ENCODE measurements around the gene KIF1A.
"Not testable (repeated sequence)": the region's sequence is repeated elsewhere in the genome, so short reads cannot be mapped to it uniquely, and the experiment has no call there.

Gene KIF1A

GRCh38 chr2:240702640-240703011 is 117.4 kb downstream of the KIF1A start:
- DNase-seq (ENCODE audit: low spot score), result no peak

- DNase-seq (ENCODE audit: low spot score), result no peak
Observed at GRCh38 chr2:240701736-240702639, 118.0 kb downstream of the KIF1A start.

- no peak for DNase-seq (ENCODE audit: low spot score)
Observed at GRCh38 chr2:240701091-240701735, 118.8 kb downstream of the KIF1A start.

GRCh38 chr2:240700616-240701015 is 119.4 kb downstream of the KIF1A start:
- not testable (repeated sequence) for DNase-seq (ENCODE audit: low spot score)

GRCh38 chr2:240699835-240700234 is 120.2 kb downstream of the KIF1A start:
- not testable (repeated sequence) for DNase-seq (ENCODE audit: low spot score)

- not testable (repeated sequence) for DNase-seq (ENCODE audit: low spot score)
Observed at GRCh38 chr2:240698852-240699561, 121.0 kb downstream of the KIF1A start.

- not testable (repeated sequence) for DNase-seq (ENCODE audit: low spot score)
Observed at GRCh38 chr2:240696469-240696868, 123.5 kb downstream of the KIF1A start.

GRCh38 chr2:240695593-240695992 is 124.4 kb downstream of the KIF1A start:
- DNase-seq (ENCODE audit: low spot score), result not testable (repeated sequence)

- not testable (repeated sequence) for DNase-seq (ENCODE audit: low spot score)
Observed at GRCh38 chr2:240694304-240694703, 125.7 kb downstream of the KIF1A start.

GRCh38 chr2:240692583-240693561 is 127.1 kb downstream of the KIF1A start:
- DNase-seq (ENCODE audit: low spot score), result not testable (repeated sequence)

GRCh38 chr2:240691631-240692420 is 128.2 kb downstream of the KIF1A start, which contains the start of gene AQP12A:
AQP12A (plus strand) TSS chr2:240691866; CDS start chr2:240691914, 48 bp downstream.
- not testable (repeated sequence) for DNase-seq (ENCODE audit: low spot score)

- not testable (repeated sequence) for DNase-seq (ENCODE audit: low spot score)
Observed at GRCh38 chr2:240691075-240691427, 129.0 kb downstream of the KIF1A start.

- not testable (repeated sequence) for DNase-seq (ENCODE audit: low spot score)
Observed at GRCh38 chr2:240690421-240691074, 129.5 kb downstream of the KIF1A start.

- DNase-seq (ENCODE audit: low spot score), result no peak
Observed at GRCh38 chr2:240689975-240690374, 130.0 kb downstream of the KIF1A start.

GRCh38 chr2:240688553-240688919 is 131.5 kb downstream of the KIF1A start:
- no peak for DNase-seq (ENCODE audit: low spot score)

GRCh38 chr2:240687741-240688552 is 132.1 kb downstream of the KIF1A start:
- no peak for DNase-seq (ENCODE audit: low spot score)

- no peak for DNase-seq (ENCODE audit: low spot score)
Observed at GRCh38 chr2:240687045-240687740, 132.8 kb downstream of the KIF1A start.

- no peak for DNase-seq (ENCODE audit: low spot score)
Observed at GRCh38 chr2:240686460-240686859, 133.6 kb downstream of the KIF1A start.

All from putamen (tissue), 1 donor.